ENCODE results near the gene AFF2. TPM values are rescaled to one million over a fixed set of nuclear protein-coding genes. Genes with fewer than 3 reads are reported as not detected.

AFF2 gene
- total RNA-seq, 1 donor from 2014 or later = 0.74 TPM

DNA sequence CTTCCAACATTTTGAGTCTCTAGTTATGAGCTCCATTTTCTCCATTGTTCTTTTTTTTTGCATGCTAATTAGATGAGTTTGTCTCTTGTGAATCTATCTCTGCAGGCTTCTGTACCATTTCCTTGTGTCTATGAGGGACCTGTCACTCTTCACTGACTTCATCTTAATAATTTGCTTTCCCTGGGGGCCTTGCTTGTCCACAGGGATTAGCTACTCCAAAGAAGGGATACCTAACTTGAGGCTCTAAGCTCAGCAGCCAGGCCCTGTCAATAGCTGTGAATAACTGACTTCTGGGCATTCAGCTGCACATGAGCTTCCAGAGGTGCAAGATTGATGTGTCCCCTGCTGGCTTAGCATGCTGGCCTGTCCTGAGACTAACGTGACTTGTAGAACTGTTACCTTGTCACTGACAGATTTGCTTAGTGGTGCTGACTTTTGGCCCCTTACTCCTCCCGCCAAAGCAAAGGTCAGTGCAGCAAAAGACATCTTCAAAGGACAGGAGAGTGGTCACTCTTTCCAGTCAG, 124.6 kb downstream of the AFF2 start:
- Histone ChIP-seq H3K27me3 (no peaks in the 10 kb centered on the region), H3K9me3 (no peaks in the 10 kb centered on the region), H3K4me3 (no peak overlapping the region), H3K36me3 (no peaks in the 10 kb centered on the region), H3K4me1 (no peaks in the 10 kb centered on the region), H3K27ac (no peak overlapping the region)
- no peak for DNase-seq (ENCODE audit: extremely low spot score in 2 of 2)
- intact Hi-C loops (cut with DNase I) = no loop called here
- TF ChIP-seq, protein P1, sequence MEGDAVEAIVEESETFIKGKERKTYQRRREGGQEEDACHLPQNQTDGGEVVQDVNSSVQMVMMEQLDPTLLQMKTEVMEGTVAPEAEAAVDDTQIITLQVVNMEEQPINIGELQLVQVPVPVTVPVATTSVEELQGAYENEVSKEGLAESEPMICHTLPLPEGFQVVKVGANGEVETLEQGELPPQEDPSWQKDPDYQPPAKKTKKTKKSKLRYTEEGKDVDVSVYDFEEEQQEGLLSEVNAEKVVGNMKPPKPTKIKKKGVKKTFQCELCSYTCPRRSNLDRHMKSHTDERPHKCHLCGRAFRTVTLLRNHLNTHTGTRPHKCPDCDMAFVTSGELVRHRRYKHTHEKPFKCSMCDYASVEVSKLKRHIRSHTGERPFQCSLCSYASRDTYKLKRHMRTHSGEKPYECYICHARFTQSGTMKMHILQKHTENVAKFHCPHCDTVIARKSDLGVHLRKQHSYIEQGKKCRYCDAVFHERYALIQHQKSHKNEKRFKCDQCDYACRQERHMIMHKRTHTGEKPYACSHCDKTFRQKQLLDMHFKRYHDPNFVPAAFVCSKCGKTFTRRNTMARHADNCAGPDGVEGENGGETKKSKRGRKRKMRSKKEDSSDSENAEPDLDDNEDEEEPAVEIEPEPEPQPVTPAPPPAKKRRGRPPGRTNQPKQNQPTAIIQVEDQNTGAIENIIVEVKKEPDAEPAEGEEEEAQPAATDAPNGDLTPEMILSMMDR (IDR thresholded peaks at IDR 0.05) = no peak
- TF ChIP-seq POLR2A (IDR thresholded peaks at IDR 0.05) (no peak), POLR2AphosphoS5 (IDR thresholded peaks at IDR 0.05; ENCODE audit: insufficient read depth in 1 of 2, low read depth in 1 of 2) (no peak)

DNA sequence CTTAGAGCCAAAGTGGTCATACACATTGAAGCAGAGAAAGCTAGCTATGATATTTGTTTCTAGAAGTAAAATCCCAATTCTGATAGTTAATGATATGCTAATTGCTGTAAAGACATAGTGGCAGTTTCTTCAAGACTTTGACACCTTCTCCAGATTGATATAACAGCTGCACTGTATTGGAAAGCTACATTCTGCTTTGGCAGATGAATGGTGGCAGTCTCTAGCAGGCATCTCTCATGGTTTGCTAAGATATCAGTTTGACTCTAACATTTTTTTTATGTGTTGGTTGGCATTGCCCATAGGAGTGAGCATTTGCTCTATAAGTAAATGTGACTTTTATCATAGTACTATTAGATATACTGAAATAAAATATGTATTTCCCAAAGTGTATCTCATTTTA, 128.2 kb downstream of the AFF2 start:
- no peak overlapping the region for H3K27ac ChIP-seq
- intact Hi-C loops (cut with DNase I) = no loop called here
- TF ChIP-seq, protein P1 (IDR thresholded peaks at IDR 0.05) = no peak
- TF ChIP-seq POLR2AphosphoS5 (IDR thresholded peaks at IDR 0.05; ENCODE audit: insufficient read depth in 1 of 2, low read depth in 1 of 2) (no peak), POLR2A (IDR thresholded peaks at IDR 0.05) (no peak)
- no peak for DNase-seq (ENCODE audit: extremely low spot score in 2 of 2)
- no peaks in the 10 kb centered on the region for H3K4me1 ChIP-seq
- no peak overlapping the region for H3K4me3 ChIP-seq
- no peaks in the 10 kb centered on the region for H3K36me3 ChIP-seq
- H3K27me3 ChIP-seq = no peaks in the 10 kb centered on the region
- H3K9me3 ChIP-seq = no peaks in the 10 kb centered on the region

DNA sequence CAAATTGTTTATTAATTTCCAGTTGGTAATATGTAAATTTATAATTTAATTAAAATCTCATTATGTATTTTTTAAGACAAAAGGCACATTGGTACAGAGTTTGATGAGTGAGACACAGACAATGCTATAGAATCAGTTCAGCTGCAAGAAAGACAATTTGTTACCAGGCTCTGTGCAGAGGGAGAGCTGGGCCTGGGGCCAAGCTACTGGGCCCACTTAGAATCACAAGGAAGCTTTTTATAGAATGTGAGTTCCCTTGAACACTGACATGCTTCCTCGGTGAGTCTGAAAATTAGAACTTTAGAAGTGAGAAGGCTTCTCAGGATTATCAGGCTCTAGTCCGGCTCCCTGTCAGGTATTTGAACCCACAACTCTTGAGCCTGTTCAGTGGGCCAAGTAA, 129.0 kb downstream of the AFF2 start:
- no peak for DNase-seq (ENCODE audit: extremely low spot score in 2 of 2)
- TF ChIP-seq, protein P1 (IDR thresholded peaks at IDR 0.05) = no peak
- TF ChIP-seq POLR2AphosphoS5 (IDR thresholded peaks at IDR 0.05; ENCODE audit: insufficient read depth in 1 of 2, low read depth in 1 of 2) = no peak
- TF ChIP-seq POLR2A (IDR thresholded peaks at IDR 0.05) = no peak
- H3K27me3 ChIP-seq = no peaks in the 10 kb centered on the region
- no peaks in the 10 kb centered on the region for H3K36me3 ChIP-seq
- no peak overlapping the region for H3K4me3 ChIP-seq
- H3K9me3 ChIP-seq = no peaks in the 10 kb centered on the region
- no peaks in the 10 kb centered on the region for H3K4me1 ChIP-seq
- intact Hi-C loops (cut with DNase I) = no loop called here
- no peak overlapping the region for H3K27ac ChIP-seq

DNA sequence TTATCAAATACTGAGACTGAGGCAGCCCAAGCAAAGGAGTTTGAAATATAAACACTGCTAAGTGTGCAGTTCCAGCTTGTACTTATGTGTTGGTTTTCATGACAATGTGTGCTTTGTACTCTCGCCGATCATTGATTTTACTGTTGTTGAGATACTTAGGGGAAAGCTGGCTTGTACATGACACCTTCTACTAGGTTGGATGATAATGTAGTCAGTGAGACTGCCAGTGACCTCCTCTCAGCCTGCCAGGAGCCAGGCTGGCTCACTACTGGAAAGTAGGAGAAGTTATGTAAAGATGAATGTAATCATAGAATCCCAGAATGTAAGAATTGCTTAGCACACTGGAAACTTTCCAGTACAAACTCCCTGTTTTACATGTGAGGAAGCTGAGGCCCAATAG, 132.0 kb downstream of the AFF2 start:
- no peak for DNase-seq (ENCODE audit: extremely low spot score in 2 of 2)
- Histone ChIP-seq H3K9me3 (no peaks in the 10 kb centered on the region), H3K27ac (no peak overlapping the region), H3K4me3 (no peak overlapping the region), H3K4me1 (no peaks in the 10 kb centered on the region), H3K27me3 (no peaks in the 10 kb centered on the region), H3K36me3 (no peaks in the 10 kb centered on the region)
- intact Hi-C loops (cut with DNase I) = no loop called here
- TF ChIP-seq POLR2AphosphoS5 (IDR thresholded peaks at IDR 0.05; ENCODE audit: insufficient read depth in 1 of 2, low read depth in 1 of 2) = no peak
- TF ChIP-seq, protein P1 (IDR thresholded peaks at IDR 0.05) = no peak
- TF ChIP-seq POLR2A (IDR thresholded peaks at IDR 0.05) = no peak

DNA sequence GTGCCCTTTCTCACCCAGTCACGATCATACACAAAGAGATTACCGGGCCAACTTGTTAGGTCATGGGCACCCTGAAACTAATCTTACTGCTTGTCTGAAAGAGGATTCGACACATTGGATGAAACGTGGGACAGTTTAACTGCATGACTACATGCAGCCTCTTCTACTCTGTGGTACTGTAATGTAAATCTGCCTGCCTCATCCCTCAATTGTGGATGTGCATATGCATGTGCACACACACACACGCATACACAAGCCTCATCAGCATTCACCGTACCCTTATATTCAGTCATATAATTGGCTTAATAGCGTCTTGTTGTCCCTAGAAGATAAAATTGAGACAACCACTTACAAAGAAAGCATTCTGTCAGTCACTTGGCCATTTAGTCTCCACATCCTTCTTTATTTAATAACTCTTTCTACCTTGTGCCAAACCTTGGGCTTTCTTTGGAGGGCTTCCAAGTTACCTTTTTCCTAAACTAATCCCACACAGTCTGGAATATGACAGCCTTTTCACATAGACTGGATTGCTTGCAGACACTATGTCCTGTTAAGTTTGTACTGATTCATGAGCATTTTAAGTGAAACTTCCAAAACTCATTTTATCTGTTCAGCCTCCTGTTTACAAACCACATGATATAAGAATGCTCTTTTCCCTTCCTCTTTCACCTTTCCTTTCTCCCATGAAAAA, 132.9 kb downstream of the AFF2 start:
- Histone ChIP-seq H3K4me1 (no peaks in the 10 kb centered on the region), H3K9me3 (no peaks in the 10 kb centered on the region), H3K4me3 (no peak overlapping the region), H3K27me3 (no peaks in the 10 kb centered on the region), H3K36me3 (no peaks in the 10 kb centered on the region), H3K27ac (no peak overlapping the region)
- intact Hi-C loops (cut with DNase I) = no loop called here
- no peak for DNase-seq (ENCODE audit: extremely low spot score in 2 of 2)
- TF ChIP-seq, protein P1 (IDR thresholded peaks at IDR 0.05) = no peak
- no peak for TF ChIP-seq POLR2AphosphoS5 (IDR thresholded peaks at IDR 0.05; ENCODE audit: insufficient read depth in 1 of 2, low read depth in 1 of 2)
- no peak for TF ChIP-seq POLR2A (IDR thresholded peaks at IDR 0.05)
